Measurements from ENCODE around the gene HAGH. TPM values are rescaled to one million over a fixed set of nuclear protein-coding genes. Genes with fewer than 3 reads are reported as not detected.

HAGH gene
- polyA plus RNA-seq, 1 donor from 2014 or later: 163 TPM

DNA sequence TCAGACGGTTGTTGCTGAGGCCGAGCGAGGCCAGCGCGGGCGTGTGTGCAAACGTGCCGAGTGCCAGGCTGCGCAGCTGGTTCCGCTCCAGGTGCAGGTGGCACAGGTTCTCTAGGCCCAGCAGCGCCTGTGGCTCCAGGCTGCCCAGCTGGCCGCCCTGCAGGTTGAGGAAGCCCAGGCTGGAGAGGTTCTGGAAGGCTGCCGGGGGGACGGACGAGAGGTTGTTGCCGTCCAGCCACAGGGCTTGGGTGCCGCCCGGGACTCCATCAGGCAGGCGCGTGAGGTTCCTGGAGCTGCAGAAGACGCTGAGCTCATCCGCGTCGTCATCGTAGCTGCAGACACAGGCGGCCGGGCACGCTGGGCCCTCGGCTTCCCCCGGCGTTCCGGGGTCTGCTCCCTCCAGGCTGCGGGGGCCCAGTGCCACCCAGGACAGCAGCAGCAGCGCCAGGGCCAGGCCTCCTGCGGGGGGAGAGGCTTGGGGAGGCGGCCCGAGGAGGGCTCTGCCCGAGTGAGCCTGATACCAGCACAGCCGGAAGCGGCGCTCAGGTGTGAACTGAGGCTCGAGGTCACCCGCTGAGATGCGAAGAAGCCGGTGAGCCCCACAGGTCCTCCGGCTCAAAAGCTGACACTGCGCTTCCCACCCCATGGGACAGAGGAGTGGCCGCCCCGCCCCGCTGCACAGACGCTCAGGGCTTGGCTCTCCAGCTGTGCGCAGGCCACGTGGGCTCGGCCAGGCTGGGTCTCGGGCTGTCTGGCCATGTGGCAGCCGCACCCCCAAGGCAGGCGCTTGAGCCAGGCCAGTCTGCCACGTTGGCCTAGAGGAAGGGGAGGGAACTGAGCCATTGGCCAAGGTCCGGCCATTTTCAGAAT lies 34.4 kb downstream of the HAGH start:
- no peaks in the 10 kb centered on the region for H3K9me3 ChIP-seq (ENCODE audit: low read length)
- TF ChIP-seq SMC3 (conservative IDR thresholded peaks at IDR 0.05; ENCODE audit: poor library complexity): no peak
- no peak for TF ChIP-seq EZH2 (IDR thresholded peaks at IDR 0.05; ENCODE audit: borderline replicate concordance, insufficient read depth, low read length, poor library complexity, severe bottlenecking)
- TF ChIP-seq MXI1 (conservative IDR thresholded peaks at IDR 0.05; ENCODE audit: poor library complexity, severe bottlenecking): no peak
- TF ChIP-seq EP300 (conservative IDR thresholded peaks at IDR 0.05; ENCODE audit: poor library complexity, severe bottlenecking): no peak
- no peak for TF ChIP-seq RAD21 (conservative IDR thresholded peaks at IDR 0.05)
- no peak for TF ChIP-seq POLR2AphosphoS5 (IDR thresholded peaks at IDR 0.05)
- no peak for TF ChIP-seq TAF1 (IDR thresholded peaks at IDR 0.05; ENCODE audit: low read depth)
- TF ChIP-seq, protein P1, sequence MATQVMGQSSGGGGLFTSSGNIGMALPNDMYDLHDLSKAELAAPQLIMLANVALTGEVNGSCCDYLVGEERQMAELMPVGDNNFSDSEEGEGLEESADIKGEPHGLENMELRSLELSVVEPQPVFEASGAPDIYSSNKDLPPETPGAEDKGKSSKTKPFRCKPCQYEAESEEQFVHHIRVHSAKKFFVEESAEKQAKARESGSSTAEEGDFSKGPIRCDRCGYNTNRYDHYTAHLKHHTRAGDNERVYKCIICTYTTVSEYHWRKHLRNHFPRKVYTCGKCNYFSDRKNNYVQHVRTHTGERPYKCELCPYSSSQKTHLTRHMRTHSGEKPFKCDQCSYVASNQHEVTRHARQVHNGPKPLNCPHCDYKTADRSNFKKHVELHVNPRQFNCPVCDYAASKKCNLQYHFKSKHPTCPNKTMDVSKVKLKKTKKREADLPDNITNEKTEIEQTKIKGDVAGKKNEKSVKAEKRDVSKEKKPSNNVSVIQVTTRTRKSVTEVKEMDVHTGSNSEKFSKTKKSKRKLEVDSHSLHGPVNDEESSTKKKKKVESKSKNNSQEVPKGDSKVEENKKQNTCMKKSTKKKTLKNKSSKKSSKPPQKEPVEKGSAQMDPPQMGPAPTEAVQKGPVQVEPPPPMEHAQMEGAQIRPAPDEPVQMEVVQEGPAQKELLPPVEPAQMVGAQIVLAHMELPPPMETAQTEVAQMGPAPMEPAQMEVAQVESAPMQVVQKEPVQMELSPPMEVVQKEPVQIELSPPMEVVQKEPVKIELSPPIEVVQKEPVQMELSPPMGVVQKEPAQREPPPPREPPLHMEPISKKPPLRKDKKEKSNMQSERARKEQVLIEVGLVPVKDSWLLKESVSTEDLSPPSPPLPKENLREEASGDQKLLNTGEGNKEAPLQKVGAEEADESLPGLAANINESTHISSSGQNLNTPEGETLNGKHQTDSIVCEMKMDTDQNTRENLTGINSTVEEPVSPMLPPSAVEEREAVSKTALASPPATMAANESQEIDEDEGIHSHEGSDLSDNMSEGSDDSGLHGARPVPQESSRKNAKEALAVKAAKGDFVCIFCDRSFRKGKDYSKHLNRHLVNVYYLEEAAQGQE (IDR thresholded peaks at IDR 0.05; ENCODE audit: borderline replicate concordance): no peak
- TF ChIP-seq, protein P2, sequence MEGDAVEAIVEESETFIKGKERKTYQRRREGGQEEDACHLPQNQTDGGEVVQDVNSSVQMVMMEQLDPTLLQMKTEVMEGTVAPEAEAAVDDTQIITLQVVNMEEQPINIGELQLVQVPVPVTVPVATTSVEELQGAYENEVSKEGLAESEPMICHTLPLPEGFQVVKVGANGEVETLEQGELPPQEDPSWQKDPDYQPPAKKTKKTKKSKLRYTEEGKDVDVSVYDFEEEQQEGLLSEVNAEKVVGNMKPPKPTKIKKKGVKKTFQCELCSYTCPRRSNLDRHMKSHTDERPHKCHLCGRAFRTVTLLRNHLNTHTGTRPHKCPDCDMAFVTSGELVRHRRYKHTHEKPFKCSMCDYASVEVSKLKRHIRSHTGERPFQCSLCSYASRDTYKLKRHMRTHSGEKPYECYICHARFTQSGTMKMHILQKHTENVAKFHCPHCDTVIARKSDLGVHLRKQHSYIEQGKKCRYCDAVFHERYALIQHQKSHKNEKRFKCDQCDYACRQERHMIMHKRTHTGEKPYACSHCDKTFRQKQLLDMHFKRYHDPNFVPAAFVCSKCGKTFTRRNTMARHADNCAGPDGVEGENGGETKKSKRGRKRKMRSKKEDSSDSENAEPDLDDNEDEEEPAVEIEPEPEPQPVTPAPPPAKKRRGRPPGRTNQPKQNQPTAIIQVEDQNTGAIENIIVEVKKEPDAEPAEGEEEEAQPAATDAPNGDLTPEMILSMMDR (IDR thresholded peaks at IDR 0.05; ENCODE audit: poor library complexity, severe bottlenecking): no peak
- no peaks in the 10 kb centered on the region for H3K36me3 ChIP-seq (ENCODE audit: insufficient read depth, low read length)

DNA sequence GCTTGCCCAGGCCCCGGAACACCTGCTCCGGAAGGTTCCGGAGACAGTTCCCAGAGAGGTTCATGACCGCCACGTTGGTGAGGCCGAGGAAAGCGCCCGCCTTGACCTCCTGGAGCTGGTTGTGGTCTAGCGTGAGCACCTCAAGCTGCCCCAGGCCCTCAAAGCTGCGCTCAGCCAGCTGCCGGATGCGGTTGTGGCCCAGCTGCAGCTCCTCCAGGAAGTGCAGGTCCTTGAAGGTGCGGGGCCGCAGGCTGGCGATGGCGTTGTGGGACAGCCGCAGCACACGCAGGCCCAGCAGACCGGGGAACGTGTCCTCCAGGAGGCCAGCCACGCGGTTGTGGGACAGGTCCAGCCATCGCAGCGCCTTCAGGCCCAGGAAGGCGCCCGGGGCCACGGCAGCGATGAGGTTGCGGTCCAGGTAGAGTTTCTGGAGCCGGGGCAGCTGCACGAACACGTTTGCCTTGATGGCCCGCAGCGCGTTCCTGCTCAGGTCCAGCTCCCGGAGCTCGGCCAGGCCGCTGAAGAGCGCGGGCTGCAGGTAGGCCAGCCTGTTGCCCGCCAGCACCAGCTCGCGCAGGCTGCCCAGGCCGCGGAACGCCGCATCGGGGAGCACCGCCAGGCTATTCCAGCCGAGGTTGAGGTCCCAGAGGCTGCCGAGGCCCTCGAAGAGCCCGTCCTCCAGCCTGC lies 35.2 kb downstream of the HAGH start:
- no peaks in the 10 kb centered on the region for H3F3A ChIP-seq (ENCODE audit: insufficient read depth, low read length, poor library complexity, severe bottlenecking)
- H4K20me1 ChIP-seq (ENCODE audit: insufficient read depth): no peaks in the 10 kb centered on the region
- no peak for TF ChIP-seq SMC3 (conservative IDR thresholded peaks at IDR 0.05; ENCODE audit: poor library complexity)
- TF ChIP-seq, protein P1 (IDR thresholded peaks at IDR 0.05; ENCODE audit: borderline replicate concordance): no peak
- no peak overlapping the region for H3K4me3 ChIP-seq (ENCODE audit: low read length)
- no peak overlapping the region for H3K27ac ChIP-seq (ENCODE audit: low read length)
- no peak overlapping the region for H2AFZ ChIP-seq (ENCODE audit: low read depth, low read length)
- no peaks in the 10 kb centered on the region for H3K36me3 ChIP-seq (ENCODE audit: insufficient read depth, low read length)
- no peaks in the 10 kb centered on the region for H3K79me2 ChIP-seq (replicated peaks; ENCODE audit: insufficient read depth, low read length)
- H3K9ac ChIP-seq (ENCODE audit: low read length): no peak overlapping the region
- no peaks in the 10 kb centered on the region for H3K9me3 ChIP-seq (ENCODE audit: low read length)
- no peaks in the 10 kb centered on the region for H3K9me2 ChIP-seq (ENCODE audit: insufficient read depth, low read length)
- no peak overlapping the region for H3K4me2 ChIP-seq (ENCODE audit: low read length)
- H3K27me3 ChIP-seq (ENCODE audit: insufficient read depth, low read depth, low read length): no peaks in the 10 kb centered on the region

More for the DNA sequence above, 34.4 kb downstream of the HAGH start:
- no peaks in the 10 kb centered on the region for H3K27me3 ChIP-seq (ENCODE audit: insufficient read depth, low read depth, low read length)
- no peak overlapping the region for H3K4me3 ChIP-seq (ENCODE audit: low read length)
- no peaks in the 10 kb centered on the region for H4K20me1 ChIP-seq (ENCODE audit: insufficient read depth)
- H3K9ac ChIP-seq (ENCODE audit: low read length): no peak overlapping the region
- H3F3A ChIP-seq (ENCODE audit: insufficient read depth, low read length, poor library complexity, severe bottlenecking): no peaks in the 10 kb centered on the region
- no peaks in the 10 kb centered on the region for H3K9me2 ChIP-seq (ENCODE audit: insufficient read depth, low read length)
- H3K79me2 ChIP-seq (replicated peaks; ENCODE audit: insufficient read depth, low read length): no peaks in the 10 kb centered on the region
- no peak overlapping the region for H3K27ac ChIP-seq (ENCODE audit: low read length)
- H3K4me2 ChIP-seq (ENCODE audit: low read length): no peak overlapping the region
- no peak overlapping the region for H2AFZ ChIP-seq (ENCODE audit: low read depth, low read length)

All from neural cell (in vitro differentiated cells).